IPS-NIHi7 (cell line): ENCODE measurements around the gene RGL1.

Experiments used
- DNase-seq: peaks from one replicate; pipeline ENCODE4 v3.0.0; 2012; ENCODE audit warnings: mixed read lengths; ENCODE audit errors: extremely low spot score

Gene RGL1

DNA sequence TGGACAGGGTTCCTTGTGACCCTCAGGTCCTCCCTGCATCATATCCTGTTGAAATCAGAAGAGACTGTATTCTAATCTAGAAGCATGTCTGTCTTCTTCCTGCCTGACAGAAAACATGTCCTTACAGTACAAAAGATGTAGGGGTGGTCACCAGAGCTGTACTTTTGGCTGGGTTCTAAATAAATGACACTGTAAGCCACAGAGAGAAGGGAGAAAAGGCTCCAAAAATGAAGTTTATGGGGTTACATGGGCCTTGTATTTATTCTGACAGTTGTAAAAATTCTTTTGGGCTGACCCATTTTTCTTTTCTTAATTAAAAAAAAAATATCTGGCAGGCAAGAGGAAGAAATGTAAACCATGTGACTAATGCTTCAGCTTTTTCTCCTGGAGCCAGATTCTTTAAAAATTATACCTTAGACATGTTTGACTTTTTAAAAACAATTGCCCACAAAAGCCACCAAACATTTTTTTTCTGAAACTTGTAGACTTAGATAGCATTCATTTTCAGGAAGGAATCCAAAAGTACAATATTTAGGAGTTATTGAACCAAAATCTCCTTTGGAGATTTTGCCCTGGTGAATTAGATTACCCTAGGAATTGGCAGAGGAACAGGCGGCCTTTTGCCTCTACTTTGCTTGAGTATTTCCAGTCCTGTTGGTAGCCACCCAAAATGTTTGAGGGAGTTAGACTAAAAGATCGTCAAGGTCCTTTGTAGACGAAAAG is 17.1 kb downstream of the RGL1 start:
- no peak for DNase-seq

DNA sequence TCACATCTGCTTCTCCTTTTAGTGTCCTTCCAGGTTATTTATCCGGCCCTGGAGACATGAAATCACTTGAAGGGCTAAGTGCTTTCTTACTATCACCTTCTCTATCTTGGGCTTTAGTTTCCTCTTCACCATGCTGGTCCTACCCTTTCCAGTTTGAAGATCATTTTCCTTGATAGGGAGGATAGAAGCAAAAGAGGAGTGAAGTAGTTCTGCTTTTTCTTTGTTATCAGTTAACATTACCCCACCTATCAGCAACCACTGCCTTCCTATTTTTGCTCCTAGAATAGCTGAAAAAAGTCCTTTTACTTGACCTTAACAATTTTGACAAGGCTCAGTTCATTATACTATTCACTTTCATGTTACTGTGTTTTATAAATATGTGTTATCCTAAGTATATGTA is 19.4 kb downstream of the RGL1 start:
- no peak for DNase-seq

- no peak for DNase-seq
Measured at GRCh38 chr1:183827801-183828200, 22.9 kb downstream of the RGL1 start.

DNA sequence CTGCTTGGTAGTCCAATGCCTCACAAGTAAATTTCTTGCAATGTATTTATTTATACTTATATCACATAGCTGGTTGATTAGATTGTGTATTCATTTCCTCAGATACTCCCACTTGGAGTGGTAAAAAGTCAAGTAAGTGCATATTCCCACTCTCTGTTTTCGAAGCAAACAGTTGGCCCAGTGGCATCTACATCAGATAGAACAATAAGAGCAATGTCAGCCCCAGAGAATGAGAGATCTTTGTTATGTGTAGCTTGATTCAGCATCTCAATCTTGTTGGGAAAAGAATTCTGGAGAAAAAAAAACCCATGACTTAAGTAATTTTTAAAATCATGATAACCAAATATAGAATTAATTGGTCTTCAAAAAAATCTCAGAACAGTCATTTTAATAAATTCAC is 25.5 kb downstream of the RGL1 start:
- no peak for DNase-seq

DNA sequence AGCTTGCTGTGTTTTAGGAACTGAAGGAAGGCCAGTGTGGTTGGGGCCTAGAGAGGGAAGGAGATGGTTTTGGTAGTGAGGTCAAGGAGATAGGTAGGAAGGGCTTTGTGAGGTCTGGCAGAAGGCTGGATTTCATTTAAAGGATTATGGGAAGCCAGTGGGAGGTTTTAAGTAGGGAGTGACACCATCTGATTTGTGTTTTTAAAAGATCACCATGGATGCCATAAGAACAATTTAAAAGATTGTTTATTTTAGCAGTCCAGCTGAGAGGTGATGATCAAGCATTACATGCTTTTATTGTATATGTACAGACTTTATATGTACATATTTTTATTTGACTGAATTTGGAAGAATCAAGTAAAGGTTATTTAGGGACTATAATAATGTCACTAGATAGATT is 26.4 kb downstream of the RGL1 start:
- no peak for DNase-seq

- DNase-seq: no peak
Measured at GRCh38 chr1:183832459-183832858, 27.5 kb downstream of the RGL1 start.

GRCh38 chr1:183834568-183834967 is 29.6 kb downstream of the RGL1 start:
- no peak for DNase-seq

GRCh38 chr1:183836598-183836997 is 31.7 kb downstream of the RGL1 start:
- DNase-seq: no peak

GRCh38 chr1:183837062-183837461 is 32.1 kb downstream of the RGL1 start:
- no peak for DNase-seq

DNA sequence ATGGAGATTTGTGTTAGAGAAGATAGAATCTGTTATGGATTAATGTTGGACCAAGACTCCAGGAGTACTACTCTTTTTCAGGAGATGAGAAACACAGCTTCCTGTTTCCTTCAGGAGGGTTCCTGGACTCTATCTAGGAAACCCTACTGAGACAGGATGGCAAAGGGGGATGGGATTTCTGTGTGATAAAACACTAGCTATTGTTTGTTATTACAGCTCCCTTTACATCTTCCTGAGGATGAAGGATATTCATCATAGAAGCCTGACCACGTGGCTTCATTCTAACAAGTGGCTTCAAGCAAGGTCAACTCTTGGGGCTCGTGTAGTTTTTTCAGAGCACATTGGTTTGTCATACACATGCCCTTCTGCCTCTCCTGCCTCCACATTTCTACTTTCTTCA is 33.3 kb downstream of the RGL1 start:
- no peak for DNase-seq

GRCh38 chr1:183840140-183840539 is 35.2 kb downstream of the RGL1 start:
- DNase-seq: no peak

- no peak for DNase-seq
Measured at GRCh38 chr1:183841550-183841949, 36.6 kb downstream of the RGL1 start.

DNA sequence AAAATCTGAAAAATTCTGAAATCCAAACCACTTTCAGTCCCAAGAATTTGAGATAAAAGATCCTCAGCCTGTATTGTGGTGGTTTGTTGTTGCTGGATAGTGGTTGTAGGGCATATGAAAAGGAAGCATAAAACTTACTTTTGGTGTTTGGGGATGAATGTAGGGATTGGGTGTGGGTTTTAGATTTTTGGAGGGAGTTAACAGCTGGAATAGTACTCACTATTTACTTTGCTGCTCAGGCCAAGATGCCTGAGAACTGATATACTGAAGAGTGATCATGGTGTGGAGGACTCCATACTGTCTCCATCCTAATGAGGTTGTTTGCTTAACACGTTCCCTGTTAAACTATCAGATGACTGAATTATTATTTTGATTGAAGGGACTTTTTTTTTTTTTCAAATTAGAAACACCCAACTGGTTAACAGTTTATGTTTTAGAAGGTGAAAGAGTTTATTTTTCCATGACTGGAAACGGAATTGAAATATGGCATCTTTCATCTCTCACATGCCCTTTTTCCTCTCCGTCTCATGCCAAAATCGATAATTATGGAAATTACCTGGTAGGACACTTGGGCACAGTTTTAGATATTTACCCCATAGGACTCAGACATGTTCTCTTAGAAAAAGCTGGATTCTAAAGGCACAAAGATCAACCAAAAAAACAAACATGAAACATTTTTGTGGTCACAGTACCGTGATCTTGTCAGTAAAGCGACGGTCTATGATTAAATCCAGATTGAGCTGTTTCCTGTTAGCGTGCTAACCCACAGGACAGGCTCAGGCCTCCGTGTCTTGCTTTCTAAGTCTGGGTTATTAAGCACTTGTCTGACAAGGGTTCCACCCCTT is 37.3 kb downstream of the RGL1 start:
- DNase-seq: no peak

DNA sequence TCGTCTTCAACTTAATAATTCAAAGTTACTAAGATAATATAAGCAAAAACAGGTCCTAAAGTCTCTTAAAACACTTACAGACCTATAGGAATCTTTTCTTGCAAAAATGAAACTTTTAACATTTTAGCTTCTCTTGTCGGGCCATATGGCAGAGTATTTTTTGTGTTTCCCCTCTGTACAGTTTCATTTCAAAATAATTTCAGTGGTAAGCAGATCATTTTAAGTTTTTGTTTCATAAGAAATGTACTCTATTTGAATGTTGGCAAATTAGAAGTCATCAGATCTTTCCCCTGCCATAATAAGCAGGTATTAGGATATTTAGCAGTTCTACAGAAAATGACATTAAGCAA is 37.9 kb downstream of the RGL1 start:
- no peak for DNase-seq

DNA sequence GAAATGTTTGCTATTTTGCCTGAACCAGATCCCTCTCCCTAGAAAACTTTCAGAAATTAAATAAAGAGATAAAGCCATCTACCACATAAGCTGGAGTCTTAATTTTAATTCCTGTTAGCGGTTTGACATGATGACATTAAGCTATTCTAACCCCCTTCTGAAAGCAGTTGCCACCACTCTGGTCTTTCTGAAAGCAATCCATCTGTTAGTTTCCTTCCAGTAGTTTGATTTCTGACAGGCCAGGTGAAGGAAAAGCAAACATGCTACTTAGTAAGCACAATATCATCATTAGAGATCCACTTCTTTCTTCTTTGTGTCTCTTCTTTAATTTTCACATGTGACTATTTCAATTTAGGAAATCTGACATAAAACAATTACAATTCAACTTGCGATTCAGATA is 39.9 kb downstream of the RGL1 start:
- DNase-seq: no peak

DNA sequence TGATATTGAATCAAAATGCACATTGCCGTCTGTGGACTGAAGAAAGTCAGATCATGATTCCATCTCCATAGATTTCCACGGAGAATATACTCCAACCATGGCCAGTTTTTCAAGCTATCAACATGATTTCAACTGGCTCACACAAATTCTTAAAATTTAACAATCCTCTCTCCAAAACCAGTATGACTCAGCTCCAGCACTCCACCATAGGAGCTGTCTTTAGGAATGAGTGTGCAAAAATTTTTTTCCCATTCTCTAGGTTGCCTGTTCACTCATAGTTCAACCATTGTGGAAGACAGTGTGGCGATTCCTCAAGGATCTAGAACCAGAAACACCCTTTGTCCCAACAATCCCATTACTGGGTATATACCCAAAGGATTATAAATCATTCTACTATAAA is 40.8 kb downstream of the RGL1 start:
- no peak for DNase-seq

DNA sequence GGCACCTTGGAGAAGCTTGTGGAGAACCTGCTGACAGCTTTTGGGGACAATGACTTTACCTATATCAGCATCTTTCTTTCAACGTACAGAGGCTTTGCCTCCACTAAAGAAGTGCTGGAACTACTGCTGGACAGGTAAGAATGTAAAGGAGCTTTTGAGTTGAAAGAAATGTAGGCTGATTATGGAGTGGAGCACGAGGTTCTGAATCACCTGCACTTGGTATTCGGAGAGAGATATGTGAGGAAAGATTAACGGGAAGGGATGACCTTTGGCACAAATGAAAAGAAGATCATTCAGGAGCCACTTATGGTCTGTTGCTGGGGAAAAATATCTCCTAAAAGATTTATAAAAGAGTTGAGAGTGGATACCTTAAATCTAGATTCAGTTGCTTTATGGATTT is 42.7 kb downstream of the RGL1 start:
- DNase-seq: no peak

DNA sequence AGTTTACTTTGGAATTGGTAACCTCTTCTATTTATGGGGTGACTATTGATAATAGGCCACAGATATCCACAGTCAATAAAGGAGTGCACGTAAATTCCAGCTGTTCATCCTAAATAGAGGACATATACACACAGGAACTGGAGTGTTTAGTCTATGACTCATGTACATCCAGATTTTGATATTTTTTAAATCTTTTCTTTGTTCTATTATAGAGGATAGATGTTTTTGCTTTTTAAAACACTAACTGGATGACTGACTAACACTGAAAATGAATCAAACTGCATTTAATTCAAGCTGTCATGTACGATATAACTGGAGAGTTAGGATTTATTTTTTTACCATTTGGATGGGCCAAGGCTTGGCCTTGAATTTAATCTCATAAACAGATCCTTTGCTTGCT is 45.9 kb downstream of the RGL1 start:
- DNase-seq: no peak

DNA sequence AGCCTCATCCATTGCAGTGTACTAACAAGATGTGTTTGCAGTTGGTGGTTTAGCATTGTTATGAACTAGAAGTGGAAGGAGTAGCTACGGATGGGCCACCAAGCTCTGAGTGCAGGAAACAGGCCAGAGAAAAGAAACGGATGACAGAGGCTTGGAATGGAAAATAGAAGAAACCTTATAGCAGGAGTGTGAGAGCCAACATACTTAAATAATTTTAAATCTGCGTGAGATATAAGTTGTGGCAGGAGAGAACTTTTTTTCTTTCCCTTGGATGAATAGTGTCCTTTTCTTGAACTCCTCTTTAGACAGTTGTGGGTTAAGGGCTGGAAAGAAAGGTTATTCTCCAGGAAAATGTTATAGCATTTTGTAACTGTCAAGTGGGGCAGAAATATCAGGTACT is 54.2 kb downstream of the RGL1 start:
- no peak for DNase-seq

- DNase-seq: no peak
Measured at GRCh38 chr1:183859831-183860230, 54.9 kb downstream of the RGL1 start.

DNA sequence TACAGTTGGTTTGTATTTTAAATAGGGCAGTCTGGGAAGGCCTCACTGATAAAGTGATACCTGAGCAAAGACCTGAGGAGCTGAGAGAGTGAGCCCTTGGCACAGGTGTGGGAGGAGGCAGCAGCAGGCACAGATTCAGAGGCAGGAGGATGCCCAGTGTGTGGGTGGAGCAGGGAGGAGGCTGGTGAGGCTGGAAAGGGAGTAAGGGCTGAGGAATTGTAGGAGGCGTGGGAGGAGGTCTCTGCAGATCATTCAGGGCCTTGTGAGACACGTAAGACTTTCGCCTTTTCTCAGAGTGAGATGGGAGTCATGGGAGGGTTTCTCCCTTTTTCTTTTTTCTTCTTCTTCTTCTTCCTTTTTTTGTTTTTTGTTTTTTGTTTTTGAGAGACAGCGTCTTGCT is 58.0 kb downstream of the RGL1 start:
- DNase-seq: no peak

DNA sequence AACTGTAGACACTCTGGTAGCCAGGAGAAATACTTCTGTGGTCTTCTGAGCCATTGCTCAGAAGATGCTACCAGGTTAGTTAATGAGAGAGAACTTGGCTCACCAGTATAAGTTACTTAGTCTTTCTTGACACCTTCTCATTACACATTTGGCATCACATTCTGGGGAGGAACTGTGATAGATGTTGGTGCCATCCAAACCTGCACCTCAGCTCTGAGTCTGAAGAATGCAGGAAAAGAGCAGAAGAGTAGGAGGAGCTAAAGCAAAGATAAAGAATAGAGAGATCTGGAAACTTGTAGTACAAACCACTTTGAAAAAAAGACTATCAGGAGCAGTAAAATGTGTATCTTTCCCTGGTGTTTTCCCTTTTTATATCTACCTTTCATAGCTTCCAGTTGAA is 58.9 kb downstream of the RGL1 start:
- no peak for DNase-seq

GRCh38 chr1:183864611-183865010 is 59.7 kb downstream of the RGL1 start:
- no peak for DNase-seq

DNA sequence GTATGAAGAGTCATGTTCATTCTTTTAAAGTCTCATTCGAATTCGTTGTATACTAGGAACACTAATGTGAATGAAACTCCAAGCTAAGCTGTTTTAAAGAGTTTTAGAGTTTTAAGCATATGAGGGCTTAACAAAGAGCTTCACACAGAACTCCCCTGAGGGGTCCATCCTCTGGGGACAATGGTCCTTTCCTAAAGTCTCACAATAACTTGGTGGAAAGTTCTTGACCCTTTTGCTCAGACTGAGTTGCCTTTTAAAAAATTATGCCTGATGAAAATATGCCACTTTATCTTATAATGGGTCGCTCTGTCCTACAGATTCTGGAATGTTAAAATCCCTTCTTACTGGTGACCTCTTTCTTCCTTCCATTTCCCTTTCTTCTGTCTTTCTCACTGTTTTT is 64.3 kb downstream of the RGL1 start:
- no peak for DNase-seq
